H1 (cell line): ENCODE data around the gene DCTN1. TPM values are rescaled to one million over a fixed set of nuclear protein-coding genes. Genes with fewer than 3 reads are reported as not detected.
A peak's percentile ranks its signal among the peaks of the same experiment; 100 is the strongest.

Source experiments
- CTCF ChIA-PET: fragments of 300-600 bp; sonication (Branson Sonifier 250); formaldehyde crosslinking; loops from one replicate; lab custom pipeline; 2021; ENCODE audit not compliant: partially characterized antibody; lab: Charles Lee
- POLR2A ChIA-PET: fragments of 300-600 bp; sonication (Branson Sonifier 250); formaldehyde crosslinking; loops from one replicate; lab custom pipeline; 2021; ENCODE audit warnings: inconsistent platforms; ENCODE audit not compliant: partially characterized antibody; lab: Charles Lee
- DNase-seq, 2 experiments: peaks; one replicate each; pipeline versions ENCODE4 v3.0.0 to v3.0.0-alpha.2; 2010 to 2022; ENCODE audit warnings: low spot score in 2 of 2, low read depth in 1 of 2, mixed read lengths in 1 of 2
- FAIRE-seq: peaks from 2 replicates; lab custom pipeline; 2011; peaks lifted over from hg19 to GRCh38; lab: Jason Lieb, UNC
- H2AFZ ChIP-seq: 2 replicates; pipeline ENCODE4 v1.8.1; 2012; ENCODE audit warnings: low read length, inconsistent platforms
- H2AK5ac ChIP-seq: 2 replicates; pipeline ENCODE4 v1.6.1; 2013; ENCODE audit warnings: low read depth, low read length
- H2BK120ac ChIP-seq: replicated peaks from 2 replicates; pipeline ENCODE3; 2013; ENCODE audit warnings: low read depth, low read length, inconsistent platforms
- H2BK12ac ChIP-seq: 2 replicates; pipeline ENCODE4 v1.6.1; 2013; ENCODE audit warnings: low read depth, low read length
- H2BK15ac ChIP-seq: 2 replicates; pipeline ENCODE4 v1.6.1; 2013; ENCODE audit warnings: low read length
- H2BK20ac ChIP-seq: 2 replicates; pipeline ENCODE4 v1.6.1; 2013; ENCODE audit warnings: low read length
- H2BK5ac ChIP-seq: 2 replicates; pipeline ENCODE4 v1.6.1; 2013; ENCODE audit warnings: low read depth, low read length
- H3K14ac ChIP-seq: 2 replicates; pipeline ENCODE4 v1.6.1; 2013; ENCODE audit warnings: inconsistent platforms; ENCODE audit not compliant: insufficient read length
- H3K18ac ChIP-seq: 2 replicates; pipeline ENCODE4 v1.6.1; 2013; ENCODE audit warnings: low read length; ENCODE audit errors: extremely low read depth
- H3K23ac ChIP-seq: 2 replicates; pipeline ENCODE4 v1.6.1; 2013; ENCODE audit warnings: inconsistent platforms; ENCODE audit not compliant: insufficient read length
- H3K23me2 ChIP-seq: 2 replicates; pipeline ENCODE4 v1.6.1; 2013; ENCODE audit warnings: low read depth, low read length
- H3K27ac ChIP-seq: 2 replicates; pipeline ENCODE4 v1.6.1; 2011; ENCODE audit warnings: low read depth, low read length, inconsistent platforms
- H3K27me3 ChIP-seq, 4 experiments: replicated peaks in 1 of 4; 1 replicate in 1 of 4; 2 replicates in 3 of 4; pipeline versions ENCODE4 v1.6.1 to v1.8.1; 2011 to 2013; ENCODE audit warnings: low read length in 3 of 4, mild to moderate bottlenecking in 3 of 4, inconsistent platforms in 2 of 4, mixed read lengths in 2 of 4, moderate library complexity in 1 of 4; ENCODE audit not compliant: control insufficient read depth in 3 of 4, insufficient read depth in 3 of 4; ENCODE audit errors: extremely low read depth in 1 of 4
- H3K36me3 ChIP-seq, 4 experiments: 2 replicates each; pipeline versions ENCODE4 v1.6.1 to v1.8.1; 2011 to 2013; ENCODE audit warnings: mild to moderate bottlenecking in 4 of 4, low read length in 3 of 4, moderate library complexity in 2 of 4, control low read depth in 1 of 4, inconsistent platforms in 1 of 4; ENCODE audit not compliant: insufficient read depth in 4 of 4, control insufficient read depth in 2 of 4
- H3K4ac ChIP-seq: replicated peaks from 2 replicates; pipeline ENCODE3; 2013; ENCODE audit warnings: low read length, low read depth, mixed read lengths, inconsistent platforms; ENCODE audit not compliant: insufficient read length
- H3K4me1 ChIP-seq, 4 experiments: replicated peaks in 1 of 4; 1 replicate in 1 of 4; 2 replicates in 3 of 4; pipeline versions ENCODE4 v1.6.1 to v1.8.1; 2011 to 2013; ENCODE audit warnings: low read length in 3 of 4, inconsistent platforms in 2 of 4, mixed read lengths in 1 of 4; ENCODE audit not compliant: insufficient read depth in 4 of 4, control insufficient read depth in 3 of 4
- H3K4me2 ChIP-seq, 2 experiments: 2 replicates each; pipeline versions ENCODE4 v1.6.1 to v1.8.1; 2011 to 2013; ENCODE audit warnings: low read depth in 2 of 2, low read length in 2 of 2, control low read depth in 1 of 2, inconsistent platforms in 1 of 2, mild to moderate bottlenecking in 1 of 2; ENCODE audit not compliant: insufficient read depth in 1 of 2
- H3K4me3 ChIP-seq, 4 experiments: fragments of 200-600, 300-600 bp in 1 of 4; sonication (generic), shearing (Covaris generic), sonication (Bioruptor Twin) in 1 of 4; 2 replicates each; pipeline versions ENCODE4 v1.5.1 to v1.8.1; 2011 to 2016; ENCODE audit warnings: low read length in 4 of 4, low read depth in 3 of 4, control low read depth in 2 of 4, inconsistent platforms in 2 of 4, mild to moderate bottlenecking in 2 of 4, mixed read lengths in 1 of 4, moderate library complexity in 1 of 4; ENCODE audit not compliant: insufficient read depth in 2 of 4; ENCODE audit errors: extremely low read depth in 1 of 4
- H3K56ac ChIP-seq: replicated peaks from 2 replicates; pipeline ENCODE3; 2013; ENCODE audit warnings: low read depth, mild to moderate bottlenecking, mixed read lengths, low read length, inconsistent platforms; ENCODE audit not compliant: insufficient read length
- H3K79me1 ChIP-seq: 2 replicates; pipeline ENCODE4 v1.6.1; 2013; ENCODE audit warnings: low read depth, low read length, control low read depth
- H3K79me2 ChIP-seq, 2 experiments: 2 replicates each; pipeline versions ENCODE4 v1.6.1 to v1.8.1; 2012 to 2013; ENCODE audit warnings: low read length in 2 of 2, mild to moderate bottlenecking in 2 of 2, inconsistent platforms in 1 of 2; ENCODE audit not compliant: insufficient read depth in 2 of 2, control insufficient read depth in 1 of 2
- H3K9ac ChIP-seq, 4 experiments: replicated peaks in 1 of 4; 1 replicate in 1 of 4; 2 replicates in 3 of 4; pipeline versions ENCODE4 v1.6.1 to v1.8.1; 2011 to 2013; ENCODE audit warnings: low read depth in 3 of 4, low read length in 3 of 4, control low read depth in 2 of 4, mild to moderate bottlenecking in 2 of 4, moderate library complexity in 2 of 4, inconsistent platforms in 1 of 4; ENCODE audit errors: extremely low read depth in 1 of 4
- H3K9me3 ChIP-seq, 2 experiments: 2 replicates each; pipeline versions ENCODE4 v1.6.1 to v1.8.1; 2012 to 2013; ENCODE audit warnings: mild to moderate bottlenecking in 2 of 2, moderate library complexity in 2 of 2, control low read depth in 1 of 2, inconsistent platforms in 1 of 2, low read depth in 1 of 2, low read length in 1 of 2, mixed read lengths in 1 of 2; ENCODE audit not compliant: insufficient read depth in 2 of 2
- H4K20me1 ChIP-seq, 2 experiments: replicated peaks in 1 of 2; 2 replicates each; pipeline versions ENCODE3 to v1.8.1; 2011 to 2013; ENCODE audit warnings: inconsistent platforms in 2 of 2, low read length in 2 of 2, mild to moderate bottlenecking in 1 of 2; ENCODE audit not compliant: insufficient read depth in 2 of 2, control insufficient read depth in 1 of 2
- H4K5ac ChIP-seq: 2 replicates; pipeline ENCODE4 v1.6.1; 2013; ENCODE audit warnings: low read length, low read depth, mixed read lengths, inconsistent platforms; ENCODE audit not compliant: insufficient read length
- H4K8ac ChIP-seq: 2 replicates; pipeline ENCODE4 v1.8.0; 2013; ENCODE audit warnings: mild to moderate bottlenecking, moderate library complexity, low read length, inconsistent platforms; ENCODE audit not compliant: insufficient read depth; ENCODE audit errors: extremely low read depth
- H4K91ac ChIP-seq: replicated peaks from 2 replicates; pipeline ENCODE3; 2013; ENCODE audit warnings: low read length, mixed read lengths, inconsistent platforms; ENCODE audit not compliant: insufficient read length
- CBX5 ChIP-seq: fragments of 300-800, 300-1000 bp; sonication (generic); IDR thresholded peaks from 2 replicates; pipeline ENCODE4 v1.7.1; 2016; ENCODE audit warnings: antibody characterized with exemption, low read length, low read depth
- TBP ChIP-seq: IDR thresholded peaks from 2 replicates; pipeline ENCODE4 v1.6.1; 2011; ENCODE audit warnings: low read depth, low read length, improper control_type of control experiment
- YY1 ChIP-seq: IDR thresholded peaks from 2 replicates; pipeline ENCODE4 v1.6.1; 2011; ENCODE audit warnings: low read depth, mild to moderate bottlenecking, low read length
- WGBS, 2 experiments: shearing (Covaris generic) in 1 of 2; methylation state at CpG; one replicate each; pipeline versions ENCODE4 v1.1.6 to v1.1.7; 2013 to 2015; ENCODE audit warnings: low lambda C conversion rate in 2 of 2, mixed read lengths in 2 of 2, inconsistent platforms in 1 of 2, low coverage in 1 of 2, missing lambda C conversion rate in 1 of 2; ENCODE audit not compliant: insufficient replicate concordance in 2 of 2, insufficient coverage in 1 of 2, insufficient read length in 1 of 2; ENCODE audit errors: extremely low coverage in 1 of 2, missing lambda C conversion rate in 1 of 2; 5-methylcytosine and 5-hydroxymethylcytosine counted together
- polyA plus RNA-seq, 7 experiments: library from polyadenylated mRNA; depleted of rRNA in 3 of 7; stranded (reverse) in 5 of 7; unstranded in 2 of 7; fragments of >200 nt in 5 of 7; fragments of 200-250 nt in 2 of 7; gene quantifications; 1 replicate in 5 of 7; 2 replicates in 1 of 7; 4 replicates in 1 of 7; pipeline versions ENCODE4 v1.2.1 to v1.2.3, GENCODE V29; 2011 to 2013; ENCODE audit warnings: missing spikeins in 2 of 7, mixed read lengths in 2 of 7
- total RNA-seq: library from RNA; stranded (reverse); fragmentation: NEBNext Ultra II Directional; extraction: Animal tissue kit (Norgen Biotek cat#: 25700); gene quantifications from 2 replicates; pipeline ENCODE4 v1.2.1, GENCODE V29; 2021
- TF ChIP-seq, protein P1 (sequence below): IDR thresholded peaks from 2 replicates; pipeline ENCODE4 v1.6.1; 2011; ENCODE audit warnings: low read length, improper control_type of control experiment

The DCTN1 gene
- total and polyA plus RNA-seq, 2 of the 8 experiments (the other 6 are each of a cell fraction or from before 2014, with no cell fraction given), result 105 to 162 TPM

DNA sequence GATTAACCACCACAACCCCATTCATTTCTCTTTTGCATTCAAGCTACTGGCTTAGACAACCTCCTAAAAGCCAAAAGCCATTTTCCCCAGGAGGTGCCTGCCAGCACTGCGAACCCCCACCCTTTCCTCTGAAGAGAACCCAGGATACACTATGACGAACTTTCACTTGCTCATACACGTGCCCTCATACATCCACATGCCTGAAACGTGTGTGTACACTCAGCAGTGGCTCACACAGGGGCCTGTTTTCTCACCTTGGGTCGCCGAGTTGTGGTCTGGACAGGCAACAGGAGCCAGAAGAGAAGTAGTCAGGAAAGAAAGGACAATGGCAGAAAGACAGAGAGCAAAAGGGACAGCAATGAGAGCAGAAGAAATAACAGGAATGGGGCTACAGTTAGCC lies 7.4 kb downstream of the DCTN1 start:
- no peak overlapping the region for H3K4me3 ChIP-seq
- H3K23me2 ChIP-seq, result peaks cover 5% of the 10 kb centered on the region
- H4K5ac ChIP-seq, result no peak overlapping the region
- peaks cover 20% of the 10 kb centered on the region for H3K79me1 ChIP-seq
- H2BK120ac ChIP-seq, result no peak overlapping the region
- H4K20me1 ChIP-seq, result peaks cover 3 to 21% of the 10 kb centered on the region in 2 experiments
- DNase-seq, result no peak
- no peaks in the 10 kb centered on the region for H3K27me3 ChIP-seq
- peaks cover 0 to 20% of the 10 kb centered on the region in 2 experiments; a peak in 1 of 4 replicates for H3K79me2 ChIP-seq
- POLR2A ChIA-PET, result interaction anchor here (1.2 kb wide), 1 partner anchor 12 kb away, joined by 3 read pairs; no protein-coding TSS in a partner anchor
- no peak overlapping the region for H2BK5ac ChIP-seq
- no peak overlapping the region; the same call in 1 of the 2 replicates for H3K27ac ChIP-seq
- no peak overlapping the region; the same call in 1 of the 2 replicates for H4K8ac ChIP-seq
- no peaks in the 10 kb centered on the region for H3K9me3 ChIP-seq
- no peak overlapping the region for H3K14ac ChIP-seq
- CTCF ChIA-PET, result interaction anchor here (3.5 kb wide), 1 partner anchor 19 kb away, joined by 13 read pairs; no protein-coding TSS in a partner anchor
- FAIRE-seq, result no peak
- no peak overlapping the region for H2BK12ac ChIP-seq
- H2AK5ac ChIP-seq, result no peak overlapping the region
- H3K36me3 ChIP-seq, result peaks cover 24 to 50% (median 42%) of the 10 kb centered on the region in 4 experiments
- WGBS, 2 experiments, result 91% methylated on average over 6 of the region's 6 CpGs; no CpG with 5 or more reads in 1 of the 2 experiments
- no peak overlapping the region for H2BK20ac ChIP-seq
- H3K56ac ChIP-seq, result no peak overlapping the region
- H2AFZ ChIP-seq, result no peak overlapping the region
- H3K4ac ChIP-seq, result no peak overlapping the region
- H3K23ac ChIP-seq, result no peak overlapping the region
- TF ChIP-seq CBX5 (no peak), YY1 (no peak), TBP (no peak)
- TF ChIP-seq, protein P1, sequence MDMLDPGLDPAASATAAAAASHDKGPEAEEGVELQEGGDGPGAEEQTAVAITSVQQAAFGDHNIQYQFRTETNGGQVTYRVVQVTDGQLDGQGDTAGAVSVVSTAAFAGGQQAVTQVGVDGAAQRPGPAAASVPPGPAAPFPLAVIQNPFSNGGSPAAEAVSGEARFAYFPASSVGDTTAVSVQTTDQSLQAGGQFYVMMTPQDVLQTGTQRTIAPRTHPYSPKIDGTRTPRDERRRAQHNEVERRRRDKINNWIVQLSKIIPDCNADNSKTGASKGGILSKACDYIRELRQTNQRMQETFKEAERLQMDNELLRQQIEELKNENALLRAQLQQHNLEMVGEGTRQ, result no peak
- no peak overlapping the region for H3K9ac ChIP-seq
- no peak overlapping the region for H3K18ac ChIP-seq
- H4K91ac ChIP-seq, result no peak overlapping the region
- no peak overlapping the region for H2BK15ac ChIP-seq
- peaks cover 9 to 21% (median 12%) of the 10 kb centered on the region in 4 experiments for H3K4me1 ChIP-seq
- peak overlapping the region in 1 of 2 experiments; percentile 69; a peak in 1 of 4 replicates for H3K4me2 ChIP-seq
